ENCODE data around the gene TRIM17.
A peak's percentile ranks its signal among the peaks of the same experiment; 100 is the strongest.

TRIM17 gene

DNA sequence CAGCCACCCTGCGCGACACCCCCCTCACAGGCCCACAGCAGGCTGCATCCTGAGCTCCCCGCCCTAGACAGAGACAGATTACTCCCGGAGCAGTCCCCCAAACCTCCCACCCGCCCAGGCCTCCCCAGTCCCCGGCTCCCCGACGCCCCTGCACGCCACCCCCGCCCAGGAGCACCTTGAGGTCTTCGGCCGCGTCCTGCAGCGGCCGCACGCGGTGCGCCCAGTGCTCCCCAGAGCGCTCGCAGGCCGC lies 10.8 kb downstream of the TRIM17 start:
- Histone ChIP-seq H3K9me3 (ENCODE audit: severe bottlenecking) (no peaks in the 10 kb centered on the region), H3K27ac (ENCODE audit: poor library complexity, severe bottlenecking) (peak overlapping the region; percentile 62), H3K27me3 (ENCODE audit: insufficient read depth, poor library complexity, severe bottlenecking) (no peaks in the 10 kb centered on the region), H3K4me3 (ENCODE audit: severe bottlenecking) (peak overlapping the region; percentile 98), H3K4me1 (ENCODE audit: insufficient read depth, poor library complexity, severe bottlenecking) (no peaks in the 10 kb centered on the region), H3K36me3 (ENCODE audit: low read depth) (peaks cover 27% of the 10 kb centered on the region)
- TF ChIP-seq, protein P1, sequence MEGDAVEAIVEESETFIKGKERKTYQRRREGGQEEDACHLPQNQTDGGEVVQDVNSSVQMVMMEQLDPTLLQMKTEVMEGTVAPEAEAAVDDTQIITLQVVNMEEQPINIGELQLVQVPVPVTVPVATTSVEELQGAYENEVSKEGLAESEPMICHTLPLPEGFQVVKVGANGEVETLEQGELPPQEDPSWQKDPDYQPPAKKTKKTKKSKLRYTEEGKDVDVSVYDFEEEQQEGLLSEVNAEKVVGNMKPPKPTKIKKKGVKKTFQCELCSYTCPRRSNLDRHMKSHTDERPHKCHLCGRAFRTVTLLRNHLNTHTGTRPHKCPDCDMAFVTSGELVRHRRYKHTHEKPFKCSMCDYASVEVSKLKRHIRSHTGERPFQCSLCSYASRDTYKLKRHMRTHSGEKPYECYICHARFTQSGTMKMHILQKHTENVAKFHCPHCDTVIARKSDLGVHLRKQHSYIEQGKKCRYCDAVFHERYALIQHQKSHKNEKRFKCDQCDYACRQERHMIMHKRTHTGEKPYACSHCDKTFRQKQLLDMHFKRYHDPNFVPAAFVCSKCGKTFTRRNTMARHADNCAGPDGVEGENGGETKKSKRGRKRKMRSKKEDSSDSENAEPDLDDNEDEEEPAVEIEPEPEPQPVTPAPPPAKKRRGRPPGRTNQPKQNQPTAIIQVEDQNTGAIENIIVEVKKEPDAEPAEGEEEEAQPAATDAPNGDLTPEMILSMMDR (IDR thresholded peaks at IDR 0.05; ENCODE audit: poor library complexity, severe bottlenecking), result no peak
- DNase-seq (ENCODE audit: low spot score) (no peak), ATAC-seq (ENCODE audit: low read depth) (peak; percentile 36; the same call in 2 of the 3 replicates)

DNA sequence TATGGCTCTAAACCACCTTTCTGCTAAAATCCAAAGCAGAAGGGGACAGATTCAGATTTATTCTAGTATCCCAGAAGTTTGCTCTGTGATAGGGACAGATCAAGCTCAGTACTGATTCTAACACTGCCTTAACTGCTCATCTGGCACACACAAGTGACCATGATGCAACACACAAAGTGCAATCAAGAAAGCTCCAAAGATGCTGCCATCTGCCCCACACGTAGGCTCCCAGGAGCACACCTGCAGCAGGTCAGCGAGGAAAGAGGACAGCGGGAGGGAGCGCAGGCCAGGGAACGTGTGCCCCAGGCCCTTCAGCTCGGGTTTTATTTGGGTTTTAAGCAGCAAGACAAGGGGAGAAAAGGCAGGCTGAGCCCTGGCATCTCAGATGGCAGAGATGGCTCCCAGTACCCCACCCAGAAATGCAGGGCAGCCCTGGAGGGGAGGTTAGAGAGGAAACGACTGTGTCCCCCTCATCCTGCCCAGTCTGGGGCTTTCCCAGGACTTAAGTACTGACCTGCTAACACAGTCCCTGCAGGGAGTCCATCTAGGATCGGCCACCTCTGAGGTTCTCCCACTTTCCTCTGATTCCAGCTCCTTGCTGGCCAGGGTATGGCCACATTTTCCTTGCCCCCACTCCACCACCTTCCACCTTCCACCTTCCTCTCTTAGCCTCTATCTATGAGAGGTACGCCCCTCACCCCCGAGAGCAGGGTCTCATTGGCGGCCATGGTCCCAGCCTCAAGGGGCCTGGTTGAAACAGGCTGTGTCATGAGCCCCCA lies 11.3 kb downstream of the TRIM17 start:
- Histone ChIP-seq H3K27ac (ENCODE audit: poor library complexity, severe bottlenecking) (peak overlapping the region; percentile 62), H3K4me1 (ENCODE audit: insufficient read depth, poor library complexity, severe bottlenecking) (no peaks in the 10 kb centered on the region), H3K36me3 (ENCODE audit: low read depth) (peaks cover 27% of the 10 kb centered on the region), H3K9me3 (ENCODE audit: severe bottlenecking) (no peaks in the 10 kb centered on the region), H3K4me3 (ENCODE audit: severe bottlenecking) (peak overlapping the region; percentile 98), H3K27me3 (ENCODE audit: insufficient read depth, poor library complexity, severe bottlenecking) (no peaks in the 10 kb centered on the region)
- no peak for DNase-seq (ENCODE audit: low spot score)
- no peak for ATAC-seq (ENCODE audit: low read depth)
- TF ChIP-seq, protein P1 (IDR thresholded peaks at IDR 0.05; ENCODE audit: poor library complexity, severe bottlenecking), result no peak

GRCh38 chr1:228404107-228404720 lies 12.4 kb downstream of the TRIM17 start:
- H3K9me3 ChIP-seq (ENCODE audit: severe bottlenecking), result no peaks in the 10 kb centered on the region
- H3K4me1 ChIP-seq (ENCODE audit: insufficient read depth, poor library complexity, severe bottlenecking), result no peaks in the 10 kb centered on the region
- no peak for ATAC-seq (ENCODE audit: low read depth)
- H3K27me3 ChIP-seq (ENCODE audit: insufficient read depth, poor library complexity, severe bottlenecking), result no peaks in the 10 kb centered on the region
- no peak for DNase-seq (ENCODE audit: low spot score)
- H3K27ac ChIP-seq (ENCODE audit: poor library complexity, severe bottlenecking), result no peak overlapping the region
- H3K36me3 ChIP-seq (ENCODE audit: low read depth), result peaks cover 27% of the 10 kb centered on the region
- H3K4me3 ChIP-seq (ENCODE audit: severe bottlenecking), result peak overlapping the region; percentile 98
- TF ChIP-seq, protein P1 (IDR thresholded peaks at IDR 0.05; ENCODE audit: poor library complexity, severe bottlenecking), result no peak

DNA sequence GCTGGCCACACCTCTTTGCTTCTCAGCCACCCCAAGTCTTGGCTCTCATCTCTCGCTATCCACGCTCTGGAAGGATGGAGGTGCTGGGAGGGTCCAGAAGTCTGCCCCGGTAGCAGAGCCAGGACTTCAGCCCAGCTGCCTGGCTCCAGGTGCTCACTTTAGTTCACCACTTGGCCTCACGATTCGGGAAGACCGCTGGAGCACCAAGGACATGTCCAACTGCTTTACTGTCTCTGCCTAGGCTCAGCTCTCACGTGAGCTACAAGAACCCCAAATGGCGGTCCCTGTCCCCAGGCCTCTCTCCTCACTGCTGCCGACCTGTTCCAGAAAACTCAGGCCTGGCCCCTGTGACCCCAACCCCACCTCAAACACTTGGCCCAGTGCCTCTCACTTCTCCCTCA lies 13.4 kb downstream of the TRIM17 start:
- ATAC-seq (ENCODE audit: low read depth), result no peak
- no peak overlapping the region for H3K4me3 ChIP-seq (ENCODE audit: severe bottlenecking)
- H3K27ac ChIP-seq (ENCODE audit: poor library complexity, severe bottlenecking), result no peak overlapping the region
- H3K4me1 ChIP-seq (ENCODE audit: insufficient read depth, poor library complexity, severe bottlenecking), result no peaks in the 10 kb centered on the region
- TF ChIP-seq, protein P1 (IDR thresholded peaks at IDR 0.05; ENCODE audit: poor library complexity, severe bottlenecking), result no peak
- H3K36me3 ChIP-seq (ENCODE audit: low read depth), result peaks cover 29% of the 10 kb centered on the region
- no peaks in the 10 kb centered on the region for H3K9me3 ChIP-seq (ENCODE audit: severe bottlenecking)
- DNase-seq (ENCODE audit: low spot score), result no peak
- H3K27me3 ChIP-seq (ENCODE audit: insufficient read depth, poor library complexity, severe bottlenecking), result no peaks in the 10 kb centered on the region

- TF ChIP-seq, protein P1 (IDR thresholded peaks at IDR 0.05; ENCODE audit: poor library complexity, severe bottlenecking), result no peak
- no peak for DNase-seq (ENCODE audit: low spot score)
- H3K4me1 ChIP-seq (ENCODE audit: insufficient read depth, poor library complexity, severe bottlenecking), result no peaks in the 10 kb centered on the region
- no peak for ATAC-seq (ENCODE audit: low read depth)
- no peak overlapping the region for H3K4me3 ChIP-seq (ENCODE audit: severe bottlenecking)
- peaks cover 31% of the 10 kb centered on the region for H3K36me3 ChIP-seq (ENCODE audit: low read depth)
- no peak overlapping the region for H3K27ac ChIP-seq (ENCODE audit: poor library complexity, severe bottlenecking)
- no peaks in the 10 kb centered on the region for H3K27me3 ChIP-seq (ENCODE audit: insufficient read depth, poor library complexity, severe bottlenecking)
- no peaks in the 10 kb centered on the region for H3K9me3 ChIP-seq (ENCODE audit: severe bottlenecking)
These were observed 14.0 kb downstream of the TRIM17 start for GRCh38 chr1:228402641-228403025.

All from RWPE2 (cell line).